GM21360 (cell line): ENCODE measurements around the gene CTR9.
"Not testable (repeated sequence)": the region's sequence is repeated elsewhere in the genome, so short reads cannot be mapped to it uniquely, and the experiment has no call there.

Experiments
- ATAC-seq: cut with Tn5 transposase; IDR thresholded peaks from one replicate; pipeline ENCODE4 v1.9.1; 2021; ENCODE audit warnings: mild to moderate bottlenecking, moderate library complexity; ENCODE audit not compliant: unreplicated experiment

The CTR9 gene

GRCh38 chr11:10813945-10814344 lies 62.9 kb downstream of the CTR9 start:
- ATAC-seq, result no peak

GRCh38 chr11:10818594-10818993 lies 67.5 kb downstream of the CTR9 start:
- no peak for ATAC-seq

GRCh38 chr11:10822491-10822890 lies 71.4 kb downstream of the CTR9 start:
- not testable (repeated sequence) for ATAC-seq

- no peak for ATAC-seq
Observed at GRCh38 chr11:10823152-10823579, 72.1 kb downstream of the CTR9 start.

GRCh38 chr11:10824888-10825287 lies 73.8 kb downstream of the CTR9 start:
- no peak for ATAC-seq

- no peak for ATAC-seq
Observed at GRCh38 chr11:10828402-10828801, 77.4 kb downstream of the CTR9 start.

GRCh38 chr11:10829139-10829538 lies 78.1 kb downstream of the CTR9 start:
- ATAC-seq, result no peak
